A549 (cell line): ENCODE data around the gene TGFBR3. TPM values are rescaled to one million over a fixed set of nuclear protein-coding genes. Genes with fewer than 3 reads are reported as not detected.
A peak's percentile ranks its signal among the peaks of the same experiment; 100 is the strongest.

ENCODE experiments used
- ATAC-seq, 2 experiments: fragments of 200-7000 bp in 1 of 2; fragments of >200 bp in 1 of 2; cut with Nextera tagmentation in 1 of 2; cut with Tn5 transposase in 1 of 2; 3 replicates each; pipeline versions ENCODE4 v1.8.0 to v1.9.1; 2018 to 2020; ENCODE audit warnings: mild to moderate bottlenecking in 1 of 2, moderate library complexity in 1 of 2
- CTCF ChIA-PET: fragments of 300-600 bp; sonication (Branson Sonifier 250); formaldehyde crosslinking; extraction: SDS; loops from one replicate; lab custom pipeline; 2021; ENCODE audit warnings: antibody characterized with exemption, inconsistent platforms; lab: Yijun Ruan, JAX
- POLR2A ChIA-PET: fragments of 350-600 bp; formaldehyde crosslinking; extraction: SDS; loops from one replicate; lab custom pipeline; 2021; ENCODE audit warnings: antibody characterized with exemption, inconsistent platforms; lab: Yijun Ruan, JAX
- DNase-seq, 2 experiments: peaks; one replicate each; pipeline versions ENCODE4 v3.0.0 to v3.0.0-alpha.2; 2011 to 2016; ENCODE audit warnings: low read depth in 1 of 2, low spot score in 1 of 2
- FAIRE-seq: peaks from 2 replicates; lab custom pipeline; 2011; peaks lifted over from hg19 to GRCh38; lab: Jason Lieb, UNC
- H3K27ac ChIP-seq, 2 experiments: fragments of >200 bp; sonication (Bioruptor Twin); formaldehyde crosslinking; 3 replicates each; pipeline ENCODE4 v1.5.1; 2016 to 2017
- H3K4me1 ChIP-seq: fragments of >200 bp; sonication (Bioruptor Twin); formaldehyde crosslinking; 3 replicates; pipeline ENCODE4 v1.6.1; 2016
- H3K4me2 ChIP-seq: fragments of >200 bp; sonication (Bioruptor Twin); formaldehyde crosslinking; 3 replicates; pipeline ENCODE4 v1.6.1; 2016
- H3K4me3 ChIP-seq: fragments of >200 bp; sonication (Bioruptor Twin); formaldehyde crosslinking; 3 replicates; pipeline ENCODE4 v1.5.1; 2016
- H3K9me3 ChIP-seq: fragments of >200 bp; sonication (Bioruptor Twin); formaldehyde crosslinking; 3 replicates; pipeline ENCODE4 v1.6.1; 2016
- BHLHE40 ChIP-seq: IDR thresholded peaks from 2 replicates; pipeline ENCODE4 v1.6.1; 2012; ENCODE audit warnings: low read depth, low read length, inconsistent platforms
- CEBPB ChIP-seq, 2 experiments: fragments of >200 bp in 1 of 2; sonication (Bioruptor Twin) in 1 of 2; formaldehyde crosslinking in 1 of 2; IDR thresholded peaks; 2 replicates each; pipeline ENCODE4 v1.6.1; 2012 to 2016
- EHF ChIP-seq: fragments of 250-450 bp; sonication (Bioruptor Pico); IDR thresholded peaks from 2 replicates; pipeline ENCODE4 v1.5.0; 2020; ENCODE audit warnings: mild to moderate bottlenecking
- EHMT2 ChIP-seq: fragments of 200-600 bp; sonication (generic); IDR thresholded peaks from 2 replicates; pipeline ENCODE4 v1.6.1; 2016; ENCODE audit warnings: antibody characterized with exemption, low read depth, mild to moderate bottlenecking, moderate library complexity
- ELK1 ChIP-seq: fragments of 150-350 bp; IDR thresholded peaks from 2 replicates; pipeline ENCODE4 v1.6.1; 2014; ENCODE audit warnings: low read depth, mild to moderate bottlenecking, low read length
- FOSL2 ChIP-seq, 2 experiments: fragments of 450-650 bp in 1 of 2; fragments of >200 bp in 1 of 2; sonication (Bioruptor Twin) in 1 of 2; formaldehyde crosslinking; IDR thresholded peaks; 2 replicates each; pipeline versions ENCODE4 v1.5.0 to v1.6.1; 2016 to 2020; ENCODE audit warnings: mild to moderate bottlenecking in 1 of 2, moderate library complexity in 1 of 2
- GATA3 ChIP-seq: IDR thresholded peaks from 2 replicates; pipeline ENCODE4 v1.6.1; 2012; ENCODE audit warnings: borderline replicate concordance
- KDM5A ChIP-seq: fragments of 200-600 bp; sonication (generic); IDR thresholded peaks from 2 replicates; pipeline ENCODE4 v1.6.1; 2016; ENCODE audit warnings: antibody characterized with exemption, mild to moderate bottlenecking
- RAD21 ChIP-seq, 2 experiments: fragments of >200 bp in 1 of 2; sonication (Bioruptor Twin) in 1 of 2; formaldehyde crosslinking in 1 of 2; IDR thresholded peaks in 1 of 2; conservative IDR thresholded peaks in 1 of 2; 2 replicates in 1 of 2; 3 replicates in 1 of 2; pipeline ENCODE4 v1.6.1; 2012 to 2018; ENCODE audit warnings: inconsistent platforms in 1 of 2
- RCOR1 ChIP-seq: fragments of 150-350 bp; IDR thresholded peaks from 2 replicates; pipeline ENCODE4 v1.6.1; 2014; ENCODE audit warnings: antibody characterized with exemption, low read length, low read depth
- WGBS: methylation state at CpG from one replicate; pipeline ENCODE4 v1.1.6; 2017; ENCODE audit errors: missing lambda C conversion rate; 5-methylcytosine and 5-hydroxymethylcytosine counted together
- polyA plus RNA-seq, 4 experiments: library from polyadenylated mRNA; depleted of rRNA in 3 of 4; stranded (reverse); fragments of >200 nt; fragmentation: RNase III in 1 of 4; extraction: RNeasy Plus Mini Kit Qiagen cat#74134 plus additional on column Dnase treatment in 1 of 4; gene quantifications; 2 replicates in 3 of 4; 3 replicates in 1 of 4; pipeline ENCODE4 v1.2.3, GENCODE V29; 2011 to 2017
- TF ChIP-seq, protein P1 (sequence below): IDR thresholded peaks from 2 replicates; pipeline ENCODE4 v1.6.1; 2012
- TF ChIP-seq, protein P2 (sequence below): fragments of 200-600 bp; sonication (generic); IDR thresholded peaks from 2 replicates; pipeline ENCODE4 v1.6.1; 2016; ENCODE audit warnings: antibody characterized with exemption, mild to moderate bottlenecking, moderate library complexity

The TGFBR3 gene
- polyA plus RNA-seq, 2 of the 4 experiments (the other 2 are of a cell fraction): 5.0 to 8.9 TPM

DNA sequence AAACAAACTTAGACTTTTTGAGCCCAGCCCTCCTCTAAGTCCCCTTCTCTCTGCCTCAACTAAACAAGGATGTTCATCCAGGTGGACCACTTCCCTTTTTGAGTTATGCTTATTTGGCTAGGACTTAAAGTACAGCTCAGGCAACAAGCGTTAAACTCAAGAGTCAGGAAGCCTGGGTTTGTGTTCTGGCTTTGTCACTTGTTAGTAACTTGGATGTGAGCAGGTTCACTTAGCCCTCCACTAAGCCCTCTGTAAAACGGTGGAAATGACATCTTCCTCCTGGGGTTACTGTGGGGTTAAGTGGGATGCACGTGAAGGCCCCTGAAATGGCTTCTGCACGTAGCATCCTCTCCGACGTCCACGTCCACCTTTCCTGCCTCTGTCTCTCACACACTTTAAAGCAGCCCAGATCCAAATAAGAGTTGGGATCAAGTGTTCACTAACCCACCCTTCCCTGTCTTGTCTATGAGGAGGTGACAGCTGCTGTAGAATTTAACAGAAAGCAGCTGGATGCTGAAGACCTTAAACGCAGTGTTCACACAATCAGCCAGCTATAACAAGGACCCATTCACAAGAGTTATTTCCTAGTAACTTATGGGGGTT is 152.7 kb downstream of the TGFBR3 start:
- Histone ChIP-seq H3K27ac (peak overlapping the region; percentile 15 to 81; a peak in 4 of 6 replicates), H3K4me3 (no peak overlapping the region), H3K4me2 (peak overlapping the region; percentile 62; the same call in 2 of the 3 replicates), H3K9me3 (no peaks in the 10 kb centered on the region), H3K4me1 (peaks cover 66% of the 10 kb centered on the region)
- WGBS: 83% methylated on average over 8 of the region's 8 CpGs
- ChIA-PET POLR2A (no interaction called here), CTCF (no interaction called here)
- DNase-seq: no peak
- no peak for FAIRE-seq
- TF ChIP-seq GATA3 (no peak), KDM5A (no peak), RAD21 (conservative IDR thresholded peaks at IDR 0.05 in 1 of 2, IDR thresholded peaks at IDR 0.05 in 1 of 2) (no peak)
- no peak for ATAC-seq

DNA sequence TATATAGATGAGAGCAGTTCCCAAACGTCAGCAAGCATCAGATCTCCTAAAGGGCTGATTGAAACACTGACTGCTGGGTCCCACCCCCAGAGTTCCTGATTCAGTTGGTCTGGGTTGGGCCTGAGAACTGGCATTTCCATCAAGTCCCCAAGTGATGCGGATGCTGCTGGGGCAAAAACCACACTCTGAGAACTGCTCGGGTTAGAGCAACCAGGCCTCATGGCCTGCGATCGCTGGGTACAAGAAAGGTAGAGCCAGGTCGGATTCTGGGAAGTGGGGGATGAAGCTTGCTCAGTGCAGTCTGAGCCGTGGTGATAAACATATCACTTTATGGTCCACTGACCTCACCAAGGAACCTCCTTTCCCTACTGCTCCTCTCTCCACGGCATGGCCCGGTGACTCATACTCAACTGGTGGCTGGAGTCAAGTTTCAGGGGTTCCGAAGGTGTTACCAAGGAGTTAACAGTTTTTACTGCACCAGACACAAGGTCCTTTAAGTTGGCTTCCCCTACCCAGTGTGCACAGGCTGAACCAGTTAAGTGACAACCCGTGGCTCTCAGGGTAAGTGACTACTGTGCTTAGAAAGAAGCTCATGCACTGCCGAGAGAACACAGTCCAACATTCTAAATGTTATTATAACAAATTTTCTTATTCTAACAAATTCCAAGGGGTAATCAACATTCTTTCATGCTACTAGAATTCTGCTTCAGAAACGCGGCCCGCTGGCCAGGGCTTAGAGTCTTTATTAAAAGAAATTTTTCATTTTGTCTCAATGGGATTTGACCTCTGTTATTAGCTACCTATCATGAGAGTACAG is 153.5 kb downstream of the TGFBR3 start:
- Histone ChIP-seq H3K4me1 (peaks cover 60% of the 10 kb centered on the region), H3K4me2 (peak overlapping the region; percentile 62)
- CTCF ChIA-PET: no interaction called here
- WGBS: 50% methylated on average over 15 of the region's 15 CpGs
- TF ChIP-seq FOSL2 (IDR thresholded peaks at IDR 0.05): no peak
- TF ChIP-seq FOSL2 (CRISPR knock-in tag; IDR thresholded peaks at IDR 0.05): peak; percentile 76
- TF ChIP-seq, protein P1, sequence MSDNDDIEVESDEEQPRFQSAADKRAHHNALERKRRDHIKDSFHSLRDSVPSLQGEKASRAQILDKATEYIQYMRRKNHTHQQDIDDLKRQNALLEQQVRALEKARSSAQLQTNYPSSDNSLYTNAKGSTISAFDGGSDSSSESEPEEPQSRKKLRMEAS: peak; percentile 51
- TF ChIP-seq EHMT2: no peak
- TF ChIP-seq, all 56 proteins: peak for 2
- peak; percentile 38 to 58; a peak in 3 of 6 replicates for ATAC-seq
- Histone ChIP-seq H3K4me3 (no peak overlapping the region), H3K27ac (peak overlapping the region; percentile 51 to 81), H3K9me3 (no peaks in the 10 kb centered on the region)
- DNase-seq: peak; percentile 47
- POLR2A ChIA-PET: no interaction called here
- no peak for FAIRE-seq

GRCh38 chr1:91731815-91732214 is 154.1 kb downstream of the TGFBR3 start:
- ChIA-PET POLR2A (no interaction called here), CTCF (no interaction called here)
- FAIRE-seq (no peak), ATAC-seq (no peak), DNase-seq (no peak)
- Histone ChIP-seq H3K4me2 (peak overlapping the region; percentile 62), H3K4me1 (peaks cover 56% of the 10 kb centered on the region), H3K9me3 (no peaks in the 10 kb centered on the region), H3K27ac (peak overlapping the region; percentile 51 to 81)
- 20% methylated on average over 4 of the region's 4 CpGs for WGBS
- TF ChIP-seq EHF (CRISPR knock-in tag): no peak
- TF ChIP-seq, protein P2, sequence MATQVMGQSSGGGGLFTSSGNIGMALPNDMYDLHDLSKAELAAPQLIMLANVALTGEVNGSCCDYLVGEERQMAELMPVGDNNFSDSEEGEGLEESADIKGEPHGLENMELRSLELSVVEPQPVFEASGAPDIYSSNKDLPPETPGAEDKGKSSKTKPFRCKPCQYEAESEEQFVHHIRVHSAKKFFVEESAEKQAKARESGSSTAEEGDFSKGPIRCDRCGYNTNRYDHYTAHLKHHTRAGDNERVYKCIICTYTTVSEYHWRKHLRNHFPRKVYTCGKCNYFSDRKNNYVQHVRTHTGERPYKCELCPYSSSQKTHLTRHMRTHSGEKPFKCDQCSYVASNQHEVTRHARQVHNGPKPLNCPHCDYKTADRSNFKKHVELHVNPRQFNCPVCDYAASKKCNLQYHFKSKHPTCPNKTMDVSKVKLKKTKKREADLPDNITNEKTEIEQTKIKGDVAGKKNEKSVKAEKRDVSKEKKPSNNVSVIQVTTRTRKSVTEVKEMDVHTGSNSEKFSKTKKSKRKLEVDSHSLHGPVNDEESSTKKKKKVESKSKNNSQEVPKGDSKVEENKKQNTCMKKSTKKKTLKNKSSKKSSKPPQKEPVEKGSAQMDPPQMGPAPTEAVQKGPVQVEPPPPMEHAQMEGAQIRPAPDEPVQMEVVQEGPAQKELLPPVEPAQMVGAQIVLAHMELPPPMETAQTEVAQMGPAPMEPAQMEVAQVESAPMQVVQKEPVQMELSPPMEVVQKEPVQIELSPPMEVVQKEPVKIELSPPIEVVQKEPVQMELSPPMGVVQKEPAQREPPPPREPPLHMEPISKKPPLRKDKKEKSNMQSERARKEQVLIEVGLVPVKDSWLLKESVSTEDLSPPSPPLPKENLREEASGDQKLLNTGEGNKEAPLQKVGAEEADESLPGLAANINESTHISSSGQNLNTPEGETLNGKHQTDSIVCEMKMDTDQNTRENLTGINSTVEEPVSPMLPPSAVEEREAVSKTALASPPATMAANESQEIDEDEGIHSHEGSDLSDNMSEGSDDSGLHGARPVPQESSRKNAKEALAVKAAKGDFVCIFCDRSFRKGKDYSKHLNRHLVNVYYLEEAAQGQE: no peak
- no peak for TF ChIP-seq RAD21 (conservative IDR thresholded peaks at IDR 0.05 in 1 of 2, IDR thresholded peaks at IDR 0.05 in 1 of 2)
- no peak for TF ChIP-seq FOSL2 (IDR thresholded peaks at IDR 0.05)
- TF ChIP-seq FOSL2 (CRISPR knock-in tag; IDR thresholded peaks at IDR 0.05): no peak
- TF ChIP-seq, all 56 proteins: peak for 0
- no peak overlapping the region for H3K4me3 ChIP-seq

- Histone ChIP-seq H3K4me2 (peak overlapping the region; percentile 62), H3K4me3 (no peak overlapping the region), H3K9me3 (no peaks in the 10 kb centered on the region), H3K27ac (peak overlapping the region; percentile 43 to 71; a peak in 5 of 6 replicates), H3K4me1 (peaks cover 50% of the 10 kb centered on the region)
- ATAC-seq (0 out of 6 replicates have a peak, but pooled peaks of 1 of the 2 experiments have one; percentile 47), FAIRE-seq (no peak), DNase-seq (peak in 1 of 2 experiments; percentile 29)
- 68% methylated on average over 13 of the region's 15 CpGs for WGBS
- TF ChIP-seq CEBPB (IDR thresholded peaks at IDR 0.05) (peak; percentile 28; a peak in 2 of 4 replicates), BHLHE40 (0 out of 2 replicates have a peak, but pooled peaks have one; percentile 17), RCOR1 (no peak), FOSL2 (IDR thresholded peaks at IDR 0.05) (no peak), FOSL2 (CRISPR knock-in tag; IDR thresholded peaks at IDR 0.05) (no peak), ELK1 (no peak)
- POLR2A ChIA-PET: no interaction called here
- CTCF ChIA-PET: no interaction called here
These were observed 154.9 kb downstream of the TGFBR3 start for GRCh38 chr1:91730801-91731732.
